H9 (cell line): Measurements from ENCODE around the gene AFAP1L2. TPM values are rescaled to one million over a fixed set of nuclear protein-coding genes. Genes with fewer than 3 reads are reported as not detected.

Experiments
- DNase-seq: peaks from one replicate; pipeline ENCODE4 v3.0.0-alpha.2; 2017
- H2AFZ ChIP-seq: one replicate; pipeline ENCODE4 v1.6.1; 2013; ENCODE audit warnings: mild to moderate bottlenecking, low read length, control low read depth, moderate library complexity
- H2AK5ac ChIP-seq: 2 replicates; pipeline ENCODE4 v1.6.1; 2013; ENCODE audit warnings: low read length, control low read depth, mixed read lengths; ENCODE audit not compliant: insufficient read length
- H2BK120ac ChIP-seq: one replicate; pipeline ENCODE4 v1.6.1; 2013; ENCODE audit warnings: low read depth, mild to moderate bottlenecking, low read length, control low read depth, inconsistent platforms; ENCODE audit not compliant: poor library complexity, severe bottlenecking
- H2BK12ac ChIP-seq: 2 replicates; pipeline ENCODE4 v1.6.1; 2013; ENCODE audit warnings: low read length, control low read depth, mixed read lengths, low read depth; ENCODE audit not compliant: insufficient read length
- H2BK15ac ChIP-seq: 2 replicates; pipeline ENCODE4 v1.6.1; 2013; ENCODE audit warnings: low read depth, low read length, control low read depth
- H2BK20ac ChIP-seq: one replicate; pipeline ENCODE4 v1.6.1; 2013; ENCODE audit warnings: low read depth, mild to moderate bottlenecking, low read length, control low read depth, inconsistent platforms; ENCODE audit not compliant: poor library complexity, severe bottlenecking
- H2BK5ac ChIP-seq: 2 replicates; pipeline ENCODE4 v1.6.1; 2013; ENCODE audit warnings: low read length, control low read depth, mixed read lengths; ENCODE audit not compliant: insufficient read length
- H3K14ac ChIP-seq: 2 replicates; pipeline ENCODE4 v1.6.1; 2013; ENCODE audit warnings: low read length, control low read depth; ENCODE audit not compliant: insufficient read depth
- H3K18ac ChIP-seq: 2 replicates; pipeline ENCODE4 v1.6.1; 2013; ENCODE audit warnings: low read depth, mild to moderate bottlenecking, mixed read lengths, low read length, control low read depth; ENCODE audit not compliant: insufficient read length
- H3K23ac ChIP-seq: 2 replicates; pipeline ENCODE4 v1.6.1; 2013; ENCODE audit warnings: low read length, control low read depth, mixed read lengths, low read depth; ENCODE audit not compliant: insufficient read length
- H3K23me2 ChIP-seq: 2 replicates; pipeline ENCODE4 v1.6.1; 2013; ENCODE audit warnings: low read depth, mild to moderate bottlenecking, mixed read lengths, low read length, control low read depth; ENCODE audit not compliant: insufficient read length, poor library complexity, severe bottlenecking
- H3K27ac ChIP-seq: 2 replicates; pipeline ENCODE4 v1.5.1; 2013; ENCODE audit warnings: low read length, control low read depth, mixed read lengths, low read depth; ENCODE audit not compliant: insufficient read length
- H3K27me3 ChIP-seq: 2 replicates; pipeline ENCODE4 v1.6.1; 2013; ENCODE audit warnings: low read length, control low read depth, inconsistent platforms; ENCODE audit not compliant: insufficient read depth
- H3K4ac ChIP-seq: 2 replicates; pipeline ENCODE4 v1.6.1; 2013; ENCODE audit warnings: low read depth, mild to moderate bottlenecking, control low read depth, inconsistent platforms, low read length, moderate library complexity
- H3K4me1 ChIP-seq: 2 replicates; pipeline ENCODE4 v1.6.1; 2013; ENCODE audit warnings: low read length, control low read depth, inconsistent platforms; ENCODE audit not compliant: insufficient read depth
- H3K4me2 ChIP-seq: 2 replicates; pipeline ENCODE4 v1.6.1; 2013; ENCODE audit warnings: low read length, control low read depth, mixed read lengths; ENCODE audit not compliant: insufficient read length, insufficient read depth
- H3K56ac ChIP-seq: 2 replicates; pipeline ENCODE4 v1.6.1; 2013; ENCODE audit warnings: low read depth, mild to moderate bottlenecking, mixed read lengths, low read length, control low read depth; ENCODE audit not compliant: insufficient read length
- H3K79me1 ChIP-seq: 2 replicates; pipeline ENCODE4 v1.6.1; 2013; ENCODE audit warnings: low read depth, mild to moderate bottlenecking, moderate library complexity, low read length, control low read depth, inconsistent platforms; ENCODE audit not compliant: insufficient read depth, poor library complexity, severe bottlenecking
- H3K79me2 ChIP-seq: 2 replicates; pipeline ENCODE4 v1.6.1; 2013; ENCODE audit warnings: low read length, control low read depth, inconsistent platforms; ENCODE audit not compliant: insufficient read depth
- H3K9ac ChIP-seq: 2 replicates; pipeline ENCODE4 v1.6.1; 2013; ENCODE audit warnings: low read length, control low read depth, mixed read lengths; ENCODE audit not compliant: insufficient read length; ENCODE audit errors: extremely low read depth
- H3K9me3 ChIP-seq: one replicate; pipeline ENCODE4 v1.6.1; 2013; ENCODE audit warnings: low read depth, low read length, inconsistent platforms; ENCODE audit not compliant: control insufficient read depth
- H3T11ph ChIP-seq: one replicate; pipeline ENCODE4 v1.6.1; 2013; ENCODE audit warnings: mild to moderate bottlenecking, low read length, control low read depth, inconsistent platforms
- H4K20me1 ChIP-seq: one replicate; pipeline ENCODE4 v1.6.1; 2013; ENCODE audit not compliant: control insufficient read depth, insufficient read length, insufficient read depth
- H4K5ac ChIP-seq: 2 replicates; pipeline ENCODE4 v1.6.1; 2013; ENCODE audit warnings: low read depth, mild to moderate bottlenecking, mixed read lengths, low read length, control low read depth; ENCODE audit not compliant: insufficient read length
- H4K8ac ChIP-seq: replicated peaks from 2 replicates; pipeline ENCODE4 v1.6.1; 2013; ENCODE audit warnings: low read length, control low read depth, mixed read lengths, low read depth; ENCODE audit not compliant: insufficient read length
- H4K91ac ChIP-seq: 2 replicates; pipeline ENCODE4 v1.6.1; 2013; ENCODE audit warnings: low read depth, mild to moderate bottlenecking, moderate library complexity, mixed read lengths, low read length, control low read depth; ENCODE audit not compliant: insufficient read length
- H3K27ac Mint-ChIP-seq, 3 experiments: 2 replicates in 2 of 3; 3 replicates in 1 of 3; pipeline ENCODE4 v1.8.0; 2020 to 2021; ENCODE audit warnings: mixed read lengths in 3 of 3, mild to moderate bottlenecking in 1 of 3, moderate library complexity in 1 of 3
- H3K27me3 Mint-ChIP-seq: 2 replicates; pipeline ENCODE4 v1.8.0; 2021; ENCODE audit warnings: low read depth, mild to moderate bottlenecking, moderate library complexity, mixed read lengths
- H3K36me3 Mint-ChIP-seq, 3 experiments: 2 replicates in 2 of 3; 3 replicates in 1 of 3; pipeline ENCODE4 v1.8.0; 2020 to 2021; ENCODE audit warnings: low read depth in 3 of 3, mixed read lengths in 3 of 3; ENCODE audit not compliant: insufficient read depth in 1 of 3
- H3K4me1 Mint-ChIP-seq, 2 experiments: 2 replicates each; pipeline ENCODE4 v1.8.0; 2020; ENCODE audit warnings: mixed read lengths in 2 of 2
- H3K4me3 Mint-ChIP-seq, 2 experiments: 2 replicates in 1 of 2; 3 replicates in 1 of 2; pipeline ENCODE4 v1.8.0; 2020 to 2021; ENCODE audit warnings: mild to moderate bottlenecking in 2 of 2, mixed read lengths in 2 of 2, moderate library complexity in 1 of 2
- H3K9me3 Mint-ChIP-seq, 2 experiments: 2 replicates in 1 of 2; 3 replicates in 1 of 2; pipeline ENCODE4 v1.8.0; 2020; ENCODE audit warnings: mild to moderate bottlenecking in 2 of 2, mixed read lengths in 2 of 2, moderate library complexity in 1 of 2
- CTCF ChIP-seq: fragments of 200-600 bp; sonication (generic); conservative IDR thresholded peaks from 3 replicates; pipeline ENCODE4 v1.8.0; 2021; ENCODE audit warnings: antibody characterized with exemption, mild to moderate bottlenecking
- total RNA-seq: library from RNA; stranded (reverse); gene quantifications from 2 replicates; pipeline ENCODE4 v1.2.1, GENCODE V29; 2021

AFAP1L2 gene
- total RNA-seq, 1 experiment from 2014 or later = 0.77 TPM

- Histone ChIP-seq H3K23ac (no peak overlapping the region), H3K27me3 (no peaks in the 10 kb centered on the region), H2BK12ac (no peak overlapping the region), H2BK20ac (no peak overlapping the region), H4K5ac (no peak overlapping the region), H3K18ac (no peak overlapping the region), H4K91ac (no peak overlapping the region), H2BK5ac (no peak overlapping the region), H3K9me3 (no peaks in the 10 kb centered on the region), H2BK15ac (no peak overlapping the region), H4K8ac (no peak overlapping the region), H2AFZ (no peak overlapping the region), H3K23me2 (no peaks in the 10 kb centered on the region), H3K27ac (no peak overlapping the region), H3K4me1 (no peaks in the 10 kb centered on the region), H3K79me1 (no peaks in the 10 kb centered on the region), H3K56ac (no peak overlapping the region), H3K4ac (no peak overlapping the region), H2AK5ac (no peak overlapping the region), H4K20me1 (no peaks in the 10 kb centered on the region), H3T11ph (no peak overlapping the region), H3K4me2 (no peak overlapping the region), H3K14ac (no peak overlapping the region), H3K79me2 (no peaks in the 10 kb centered on the region), H2BK120ac (no peak overlapping the region), H3K9ac (no peak overlapping the region)
- H3K27me3 Mint-ChIP-seq = no peaks in the 10 kb centered on the region
- no peak for DNase-seq
- H3K27ac Mint-ChIP-seq = no peak overlapping the region; a peak in 1 of 7 replicates
- H3K4me3 Mint-ChIP-seq = no peak overlapping the region
- H3K4me1 Mint-ChIP-seq = peaks cover under 1 to 4% of the 10 kb centered on the region in 2 experiments; a peak in 2 of 4 replicates
- H3K9me3 Mint-ChIP-seq = no peaks in the 10 kb centered on the region
- peaks cover 4 to 8% (median 5%) of the 10 kb centered on the region in 3 experiments; a peak in 5 of 7 replicates for H3K36me3 Mint-ChIP-seq
- no peak for TF ChIP-seq CTCF
These were observed 40.5 kb upstream of the AFAP1L2 start for GRCh38 chr10:114444819-114445218.
